ENCODE results near the gene AGBL1. TPM values are rescaled to one million over a fixed set of nuclear protein-coding genes. Genes with fewer than 3 reads are reported as not detected.

Gene AGBL1
- polyA plus RNA-seq, 1 donor (not counting 4 experiments of a cell fraction or from before 2014, with no cell fraction given) = not detected

- Histone ChIP-seq H3K79me2 (ENCODE audit: control insufficient read depth, insufficient read depth, low read length) (no peaks in the 10 kb centered on the region), H3K4me3 (ENCODE audit: control insufficient read depth in 2 of 3, extremely low read depth in 1 of 3, insufficient read depth in 2 of 3, low read depth in 1 of 3, low read length in 3 of 3) (no peak overlapping the region), H3K27me3 (ENCODE audit: control insufficient read depth, extremely low read depth, insufficient read depth, low read length) (no peaks in the 10 kb centered on the region), H2AFZ (ENCODE audit: control insufficient read depth, low read length) (no peak overlapping the region), H3K9me1 (ENCODE audit: control insufficient read depth, extremely low read depth, insufficient read depth, low read length) (no peaks in the 10 kb centered on the region), H3K36me3 (ENCODE audit: control insufficient read depth in 2 of 2, extremely low read depth in 1 of 2, insufficient read depth in 2 of 2, low read length in 2 of 2) (no peaks in the 10 kb centered on the region), H3K27ac (ENCODE audit: control insufficient read depth, insufficient read depth, low read length) (no peak overlapping the region), H3K9me3 (ENCODE audit: control insufficient read depth, low read depth, low read length) (no peaks in the 10 kb centered on the region), H4K20me1 (ENCODE audit: control insufficient read depth, extremely low read depth, insufficient read depth, low read length) (no peaks in the 10 kb centered on the region), H3K4me2 (ENCODE audit: control insufficient read depth, extremely low read depth, insufficient read depth, low read depth, low read length) (no peak overlapping the region), H3K4me1 (ENCODE audit: control insufficient read depth, extremely low read depth, insufficient read depth, low read length) (no peaks in the 10 kb centered on the region), H3K9ac (ENCODE audit: control insufficient read depth, extremely low read depth, insufficient read depth, low read length) (no peak overlapping the region)
- FAIRE-seq = no peak
- DNase-seq (ENCODE audit: low read depth, low spot score) = no peak
- TF ChIP-seq EZH2 (IDR thresholded peaks at IDR 0.05; ENCODE audit: low read length) = no peak
- no peak for TF ChIP-seq CTCF (optimal IDR thresholded peaks at IDR 0.05 in 1 of 3, IDR thresholded peaks at IDR 0.05 in 1 of 3, conservative IDR thresholded peaks at IDR 0.05 in 1 of 3; ENCODE audit: extremely low read depth in 1 of 3, insufficient read depth in 2 of 3, low read length in 3 of 3)
- dilution Hi-C loops (cut with MboI; ENCODE audit: extremely low pct_ligation_motif_present, low sequenced_read_pairs) = no loop called here
Measured at GRCh38 chr15:86263230-86263629, 183.6 kb downstream of the AGBL1 start.

GRCh38 chr15:86266896-86267484, 187.3 kb downstream of the AGBL1 start:
- H3K9me1 ChIP-seq (ENCODE audit: control insufficient read depth, extremely low read depth, insufficient read depth, low read length) = no peaks in the 10 kb centered on the region
- H3K9me3 ChIP-seq (ENCODE audit: control insufficient read depth, low read depth, low read length) = no peaks in the 10 kb centered on the region
- H4K20me1 ChIP-seq (ENCODE audit: control insufficient read depth, extremely low read depth, insufficient read depth, low read length) = no peaks in the 10 kb centered on the region
- H3K4me1 ChIP-seq (ENCODE audit: control insufficient read depth, extremely low read depth, insufficient read depth, low read length) = no peaks in the 10 kb centered on the region
- H3K27ac ChIP-seq (ENCODE audit: control insufficient read depth, insufficient read depth, low read length) = no peak overlapping the region
- H3K36me3 ChIP-seq (ENCODE audit: control insufficient read depth in 2 of 2, extremely low read depth in 1 of 2, insufficient read depth in 2 of 2, low read length in 2 of 2) = no peaks in the 10 kb centered on the region
- DNase-seq (ENCODE audit: low read depth, low spot score) (no peak), FAIRE-seq (no peak)
- H3K9ac ChIP-seq (ENCODE audit: control insufficient read depth, extremely low read depth, insufficient read depth, low read length) = no peak overlapping the region
- H3K27me3 ChIP-seq (ENCODE audit: control insufficient read depth, extremely low read depth, insufficient read depth, low read length) = no peaks in the 10 kb centered on the region
- H3K4me3 ChIP-seq (ENCODE audit: control insufficient read depth in 2 of 3, extremely low read depth in 1 of 3, insufficient read depth in 2 of 3, low read depth in 1 of 3, low read length in 3 of 3) = no peak overlapping the region
- dilution Hi-C loops (cut with MboI; ENCODE audit: extremely low pct_ligation_motif_present, low sequenced_read_pairs) = no loop called here
- no peak overlapping the region for H3K4me2 ChIP-seq (ENCODE audit: control insufficient read depth, extremely low read depth, insufficient read depth, low read depth, low read length)
- H2AFZ ChIP-seq (ENCODE audit: control insufficient read depth, low read length) = no peak overlapping the region
- H3K79me2 ChIP-seq (ENCODE audit: control insufficient read depth, insufficient read depth, low read length) = no peaks in the 10 kb centered on the region
- no peak for TF ChIP-seq EZH2 (IDR thresholded peaks at IDR 0.05; ENCODE audit: low read length)

- TF ChIP-seq EZH2 (IDR thresholded peaks at IDR 0.05; ENCODE audit: low read length) = no peak
- TF ChIP-seq CTCF (optimal IDR thresholded peaks at IDR 0.05 in 1 of 3, IDR thresholded peaks at IDR 0.05 in 1 of 3, conservative IDR thresholded peaks at IDR 0.05 in 1 of 3; ENCODE audit: extremely low read depth in 1 of 3, insufficient read depth in 2 of 3, low read length in 3 of 3) = no peak
- Histone ChIP-seq H3K4me2 (ENCODE audit: control insufficient read depth, extremely low read depth, insufficient read depth, low read depth, low read length) (no peak overlapping the region), H3K27me3 (ENCODE audit: control insufficient read depth, extremely low read depth, insufficient read depth, low read length) (no peaks in the 10 kb centered on the region), H3K4me1 (ENCODE audit: control insufficient read depth, extremely low read depth, insufficient read depth, low read length) (no peaks in the 10 kb centered on the region), H3K79me2 (ENCODE audit: control insufficient read depth, insufficient read depth, low read length) (no peaks in the 10 kb centered on the region), H3K4me3 (ENCODE audit: control insufficient read depth in 2 of 3, extremely low read depth in 1 of 3, insufficient read depth in 2 of 3, low read depth in 1 of 3, low read length in 3 of 3) (no peak overlapping the region), H3K36me3 (ENCODE audit: control insufficient read depth in 2 of 2, extremely low read depth in 1 of 2, insufficient read depth in 2 of 2, low read length in 2 of 2) (no peaks in the 10 kb centered on the region), H4K20me1 (ENCODE audit: control insufficient read depth, extremely low read depth, insufficient read depth, low read length) (no peaks in the 10 kb centered on the region), H3K9me1 (ENCODE audit: control insufficient read depth, extremely low read depth, insufficient read depth, low read length) (no peaks in the 10 kb centered on the region), H2AFZ (ENCODE audit: control insufficient read depth, low read length) (no peak overlapping the region), H3K27ac (ENCODE audit: control insufficient read depth, insufficient read depth, low read length) (no peak overlapping the region), H3K9ac (ENCODE audit: control insufficient read depth, extremely low read depth, insufficient read depth, low read length) (no peak overlapping the region), H3K9me3 (ENCODE audit: control insufficient read depth, low read depth, low read length) (no peaks in the 10 kb centered on the region)
- DNase-seq (ENCODE audit: low read depth, low spot score) (no peak), FAIRE-seq (no peak)
- dilution Hi-C loops (cut with MboI; ENCODE audit: extremely low pct_ligation_motif_present, low sequenced_read_pairs) = no loop called here
Measured at GRCh38 chr15:86267892-86268291, 188.2 kb downstream of the AGBL1 start.
